OCI-LY3 (cell line): Measurements from ENCODE around the gene ARHGEF16.

ENCODE experiments used
- H2AFZ ChIP-seq: fragments of 200-600, 300-600 bp; shearing (Covaris generic); 2 replicates; pipeline ENCODE4 v1.6.0; 2014; ENCODE audit warnings: antibody characterized with exemption, low read depth, low read length
- H3K27ac ChIP-seq: fragments of 200-600, 300-600 bp; sonication (generic); 2 replicates; pipeline ENCODE4 v1.5.1; 2014; ENCODE audit warnings: mild to moderate bottlenecking, low read length, moderate library complexity, mixed read lengths
- H3K27me3 ChIP-seq: fragments of 200-600, 300-600 bp; sonication (generic); 2 replicates; pipeline ENCODE4 v1.6.1; 2014; ENCODE audit warnings: low read depth, low read length, mixed read lengths
- H3K36me3 ChIP-seq: fragments of 200-600, 300-600 bp; sonication (generic); replicated peaks from 2 replicates; pipeline ENCODE3; 2014; ENCODE audit warnings: low read depth, low read length, mixed read lengths
- H3K4me1 ChIP-seq: fragments of 300-600, 200-600 bp; sonication (generic); 2 replicates; pipeline ENCODE4 v1.6.1; 2014; ENCODE audit warnings: low read length, mixed read lengths
- H3K4me2 ChIP-seq: fragments of 200-600, 300-600 bp; sonication (generic); 2 replicates; pipeline ENCODE4 v1.6.1; 2014; ENCODE audit warnings: low read length, mixed read lengths
- H3K4me3 ChIP-seq: fragments of 300-600, 200-600 bp; sonication (generic); 2 replicates; pipeline ENCODE4 v1.5.1; 2014; ENCODE audit warnings: antibody characterized with exemption, mild to moderate bottlenecking, low read length, moderate library complexity
- H3K79me2 ChIP-seq: fragments of 300-600, 200-600 bp; shearing (Covaris generic); 2 replicates; pipeline ENCODE4 v1.6.1; 2014; ENCODE audit warnings: mild to moderate bottlenecking, low read length, mixed read lengths
- H3K9ac ChIP-seq: fragments of 300-600, 200-600 bp; shearing (Covaris generic); 2 replicates; pipeline ENCODE4 v1.6.0; 2014; ENCODE audit warnings: mild to moderate bottlenecking, low read length, moderate library complexity
- H3K9me3 ChIP-seq: fragments of 200-600, 300-600 bp; shearing (Covaris generic); 2 replicates; pipeline ENCODE4 v1.6.1; 2014; ENCODE audit warnings: low read length, mixed read lengths; ENCODE audit not compliant: insufficient read depth
- H4K20me1 ChIP-seq: fragments of 200-600, 300-600 bp; sonication (generic); 2 replicates; pipeline ENCODE4 v1.6.1; 2016; ENCODE audit warnings: low read length, mixed read lengths; ENCODE audit not compliant: insufficient read depth
- CTCF ChIP-seq: fragments of 200-600, 300-600 bp; sonication (generic); IDR thresholded peaks from 2 replicates; pipeline ENCODE4 v1.5.1; 2014; ENCODE audit warnings: antibody characterized with exemption, low read length, low read depth
- EZH2phosphoT487 ChIP-seq: fragments of 200-600 bp; shearing (Covaris generic); IDR thresholded peaks from 2 replicates; pipeline ENCODE4 v1.6.1; 2018; ENCODE audit warnings: antibody characterized with exemption, mixed run types, low read depth

The ARHGEF16 gene

GRCh38 chr1:3499611-3500010, 45.1 kb downstream of the ARHGEF16 start:
- Histone ChIP-seq H3K27me3 (no peaks in the 10 kb centered on the region), H3K4me2 (no peak overlapping the region), H3K4me1 (no peaks in the 10 kb centered on the region)

GRCh38 chr1:3500265-3500835, 45.9 kb downstream of the ARHGEF16 start:
- Histone ChIP-seq H2AFZ (no peak overlapping the region), H4K20me1 (no peaks in the 10 kb centered on the region), H3K4me3 (no peak overlapping the region), H3K4me2 (no peak overlapping the region), H3K27ac (no peak overlapping the region), H3K79me2 (no peaks in the 10 kb centered on the region), H3K9ac (no peak overlapping the region), H3K9me3 (no peaks in the 10 kb centered on the region), H3K4me1 (no peaks in the 10 kb centered on the region), H3K36me3 (no peaks in the 10 kb centered on the region), H3K27me3 (no peaks in the 10 kb centered on the region)
- no peak for TF ChIP-seq CTCF
- no peak for TF ChIP-seq EZH2phosphoT487

More at GRCh38 chr1:3499611-3500010, 45.1 kb downstream of the ARHGEF16 start:
- H3K79me2 ChIP-seq = no peaks in the 10 kb centered on the region
- H3K9me3 ChIP-seq = no peaks in the 10 kb centered on the region
- no peaks in the 10 kb centered on the region for H3K36me3 ChIP-seq
- H3K9ac ChIP-seq = no peak overlapping the region
- H2AFZ ChIP-seq = no peak overlapping the region
- no peak overlapping the region for H3K27ac ChIP-seq
- TF ChIP-seq EZH2phosphoT487 = no peak
- no peak for TF ChIP-seq CTCF
- no peak overlapping the region for H3K4me3 ChIP-seq
- no peaks in the 10 kb centered on the region for H4K20me1 ChIP-seq

GRCh38 chr1:3501437-3501836, 47.0 kb downstream of the ARHGEF16 start:
- no peak for TF ChIP-seq EZH2phosphoT487
- no peak for TF ChIP-seq CTCF
- Histone ChIP-seq H3K4me1 (no peaks in the 10 kb centered on the region), H3K36me3 (no peaks in the 10 kb centered on the region), H4K20me1 (no peaks in the 10 kb centered on the region), H3K27me3 (no peaks in the 10 kb centered on the region), H3K4me2 (no peak overlapping the region), H3K79me2 (no peaks in the 10 kb centered on the region), H3K27ac (no peak overlapping the region), H3K4me3 (no peak overlapping the region), H3K9ac (no peak overlapping the region), H3K9me3 (no peaks in the 10 kb centered on the region), H2AFZ (no peak overlapping the region)

GRCh38 chr1:3501856-3502640, 47.6 kb downstream of the ARHGEF16 start:
- no peak overlapping the region for H3K9ac ChIP-seq
- H3K4me2 ChIP-seq = no peak overlapping the region
- H2AFZ ChIP-seq = no peak overlapping the region
- H3K36me3 ChIP-seq = no peaks in the 10 kb centered on the region
- H3K4me3 ChIP-seq = no peak overlapping the region
- H3K9me3 ChIP-seq = no peaks in the 10 kb centered on the region
- no peak overlapping the region for H3K27ac ChIP-seq
- no peaks in the 10 kb centered on the region for H3K79me2 ChIP-seq
- no peaks in the 10 kb centered on the region for H4K20me1 ChIP-seq
- H3K4me1 ChIP-seq = no peaks in the 10 kb centered on the region
- TF ChIP-seq CTCF (no peak), EZH2phosphoT487 (no peak)
- H3K27me3 ChIP-seq = no peaks in the 10 kb centered on the region
